Erythroblast (primary cell): ENCODE data around the gene FAM107B.

ENCODE experiments used
- GATA1 ChIP-seq: IDR thresholded peaks from 2 replicates; pipeline ENCODE4 v1.6.1; 2011; ENCODE audit warnings: low read depth, mild to moderate bottlenecking, control low read depth, low read length, moderate library complexity
- POLR2A ChIP-seq: IDR thresholded peaks from 2 replicates; pipeline ENCODE4 v1.6.1; 2011; ENCODE audit warnings: mild to moderate bottlenecking, low read length

DNA sequence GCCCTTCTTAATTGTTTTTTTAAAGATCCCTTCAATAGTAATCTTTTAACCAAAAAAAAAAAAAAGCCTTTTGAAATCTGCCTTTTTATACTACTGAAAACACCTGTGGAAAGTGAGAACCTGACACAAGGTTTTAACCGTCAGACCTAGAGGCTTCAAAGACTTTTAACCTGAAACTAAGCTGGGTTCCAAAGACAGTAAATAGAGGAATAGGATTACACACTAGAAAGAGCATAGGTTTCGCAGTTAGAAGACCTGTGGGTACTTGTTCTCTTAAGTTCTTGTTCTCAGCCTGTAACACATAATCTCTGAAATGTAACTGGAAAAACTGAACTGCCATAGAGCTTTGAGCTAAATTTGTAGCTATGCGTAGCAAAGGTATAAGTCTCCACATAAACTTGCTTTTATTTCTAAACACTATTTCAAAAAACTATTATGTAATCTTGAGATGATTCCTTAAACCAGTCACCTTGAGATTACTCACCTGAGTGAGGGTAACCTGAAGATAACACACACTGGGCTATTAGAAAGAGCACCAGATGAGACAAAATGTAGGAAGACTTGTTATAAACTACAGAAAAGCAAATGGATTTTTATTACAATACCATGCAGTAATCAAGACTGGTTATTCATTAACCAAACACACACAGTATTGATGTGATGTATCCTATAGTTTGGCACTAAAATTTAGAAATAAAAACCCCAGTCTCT lies 247.4 kb downstream of the FAM107B start:
- TF ChIP-seq POLR2A: no peak
- no peak for TF ChIP-seq GATA1
